Measurements from ENCODE around the gene MSANTD7.
"Not testable (repeated sequence)": the region's sequence is repeated elsewhere in the genome, so short reads cannot be mapped to it uniquely, and the experiment has no call there.

The MSANTD7 gene

GRCh38 chr10:14852236-14852635, 14.1 kb downstream of the MSANTD7 start:
- H3K27ac Mint-ChIP-seq: peak overlapping the region in 1 of 2 donors; percentile 13
- H3K9me3 Mint-ChIP-seq: no peaks in the 10 kb centered on the region
- no peaks in the 10 kb centered on the region for H3K27me3 Mint-ChIP-seq
- ATAC-seq (replicated peaks) (no peak), DNase-seq (no peak)
- peaks cover 0 to 3% of the 10 kb centered on the region in 2 donors for H3K4me1 Mint-ChIP-seq (ENCODE audit: low read depth in 2 of 2)
- no peak overlapping the region for H3K4me3 Mint-ChIP-seq
- peaks cover 47% of the 10 kb centered on the region for H3K36me3 Mint-ChIP-seq (ENCODE audit: insufficient read depth)

- Mint-ChIP-seq H3K27me3 (no peaks in the 10 kb centered on the region), H3K4me1 (ENCODE audit: low read depth in 2 of 2) (peaks cover 3 to 9% of the 10 kb centered on the region in 2 donors), H3K4me3 (no peak overlapping the region), H3K36me3 (ENCODE audit: insufficient read depth) (peaks cover 54% of the 10 kb centered on the region), H3K9me3 (no peaks in the 10 kb centered on the region), H3K27ac (no peak overlapping the region)
- ATAC-seq (replicated peaks) (no peak), DNase-seq (no peak)
Measured at GRCh38 chr10:14855453-14855852, 17.3 kb downstream of the MSANTD7 start.

GRCh38 chr10:14858338-14858960, 20.3 kb downstream of the MSANTD7 start:
- no peaks in the 10 kb centered on the region for H3K9me3 Mint-ChIP-seq
- H3K27me3 Mint-ChIP-seq: no peaks in the 10 kb centered on the region
- H3K27ac Mint-ChIP-seq: peak overlapping the region; percentile 35 to 59
- H3K36me3 Mint-ChIP-seq (ENCODE audit: insufficient read depth): peaks cover 32% of the 10 kb centered on the region
- no peak for DNase-seq
- H3K4me1 Mint-ChIP-seq (ENCODE audit: low read depth in 2 of 2): peaks cover 4 to 11% of the 10 kb centered on the region in 2 donors
- ATAC-seq (replicated peaks): no peak
- no peak overlapping the region for H3K4me3 Mint-ChIP-seq

GRCh38 chr10:14859043-14859442, 20.9 kb downstream of the MSANTD7 start:
- H3K27ac Mint-ChIP-seq: peak overlapping the region; percentile 35 to 76
- H3K36me3 Mint-ChIP-seq (ENCODE audit: insufficient read depth): peaks cover 32% of the 10 kb centered on the region
- H3K4me1 Mint-ChIP-seq (ENCODE audit: low read depth in 2 of 2): peaks cover 4 to 11% of the 10 kb centered on the region in 2 donors
- no peaks in the 10 kb centered on the region for H3K9me3 Mint-ChIP-seq
- DNase-seq: no peak
- H3K27me3 Mint-ChIP-seq: no peaks in the 10 kb centered on the region
- ATAC-seq (replicated peaks): no peak
- no peak overlapping the region for H3K4me3 Mint-ChIP-seq

GRCh38 chr10:14859775-14860174, 21.7 kb downstream of the MSANTD7 start:
- Mint-ChIP-seq H3K9me3 (no peaks in the 10 kb centered on the region), H3K27ac (peak overlapping the region; percentile 76 to 86), H3K4me3 (no peak overlapping the region), H3K27me3 (no peaks in the 10 kb centered on the region), H3K4me1 (ENCODE audit: low read depth in 2 of 2) (peaks cover 4 to 11% of the 10 kb centered on the region in 2 donors), H3K36me3 (ENCODE audit: insufficient read depth) (peaks cover 26% of the 10 kb centered on the region)
- ATAC-seq (replicated peaks) (no peak), DNase-seq (no peak)

- peak overlapping the region; percentile 80 to 86 for H3K27ac Mint-ChIP-seq
- H3K4me3 Mint-ChIP-seq: no peak overlapping the region
Measured at GRCh38 chr10:14860791-14861190, 22.7 kb downstream of the MSANTD7 start.

GRCh38 chr10:14864466-14864865, 26.4 kb downstream of the MSANTD7 start:
- DNase-seq; H3K27me3 Mint-ChIP-seq; H3K4me1 Mint-ChIP-seq (ENCODE audit: low read depth in 2 of 2); H3K27ac Mint-ChIP-seq; ATAC-seq (replicated peaks); H3K4me3 Mint-ChIP-seq; H3K9me3 Mint-ChIP-seq: not testable (repeated sequence)
- peaks cover 25% of the 10 kb centered on the region for H3K36me3 Mint-ChIP-seq (ENCODE audit: insufficient read depth)

More at GRCh38 chr10:14860791-14861190, 22.7 kb downstream of the MSANTD7 start:
- ATAC-seq (replicated peaks) (no peak), DNase-seq (no peak)
- peaks cover 4 to 11% of the 10 kb centered on the region in 2 donors for H3K4me1 Mint-ChIP-seq (ENCODE audit: low read depth in 2 of 2)
- H3K9me3 Mint-ChIP-seq: no peaks in the 10 kb centered on the region
- H3K27me3 Mint-ChIP-seq: no peaks in the 10 kb centered on the region
- H3K36me3 Mint-ChIP-seq (ENCODE audit: insufficient read depth): peaks cover 19% of the 10 kb centered on the region

- DNase-seq; H3K9me3 Mint-ChIP-seq; H3K27ac Mint-ChIP-seq; H3K4me3 Mint-ChIP-seq; ATAC-seq (replicated peaks); H3K27me3 Mint-ChIP-seq; H3K4me1 Mint-ChIP-seq (ENCODE audit: low read depth in 2 of 2): not testable (repeated sequence)
- peaks cover 30% of the 10 kb centered on the region for H3K36me3 Mint-ChIP-seq (ENCODE audit: insufficient read depth)
Measured at GRCh38 chr10:14864871-14865270, 26.8 kb downstream of the MSANTD7 start.

- Mint-ChIP-seq H3K27me3 (no peaks in the 10 kb centered on the region), H3K4me3 (no peak overlapping the region), H3K4me1 (ENCODE audit: low read depth in 2 of 2) (peaks cover 11 to 16% of the 10 kb centered on the region in 2 donors), H3K27ac (no peak overlapping the region), H3K36me3 (ENCODE audit: insufficient read depth) (peaks cover 46% of the 10 kb centered on the region), H3K9me3 (no peaks in the 10 kb centered on the region)
- no peak for DNase-seq
- ATAC-seq (replicated peaks): no peak
Measured at GRCh38 chr10:14873090-14873760, 35.1 kb downstream of the MSANTD7 start.

GRCh38 chr10:14875941-14876340, 37.8 kb downstream of the MSANTD7 start:
- H3K36me3 Mint-ChIP-seq (ENCODE audit: insufficient read depth): peaks cover 28% of the 10 kb centered on the region
- DNase-seq (no peak), ATAC-seq (replicated peaks) (no peak)
- H3K9me3 Mint-ChIP-seq: no peaks in the 10 kb centered on the region
- H3K4me1 Mint-ChIP-seq (ENCODE audit: low read depth in 2 of 2): peaks cover 15 to 26% of the 10 kb centered on the region in 2 donors
- H3K27ac Mint-ChIP-seq: peak overlapping the region in 1 of 2 donors; percentile 32
- H3K27me3 Mint-ChIP-seq: no peaks in the 10 kb centered on the region
- no peak overlapping the region for H3K4me3 Mint-ChIP-seq

- Mint-ChIP-seq H3K36me3 (ENCODE audit: insufficient read depth) (peaks cover 21% of the 10 kb centered on the region), H3K4me3 (peak overlapping the region; percentile 92 to 95), H3K27me3 (no peaks in the 10 kb centered on the region), H3K9me3 (no peaks in the 10 kb centered on the region), H3K4me1 (ENCODE audit: low read depth in 2 of 2) (peaks cover 15 to 26% of the 10 kb centered on the region in 2 donors), H3K27ac (peak overlapping the region in 1 of 2 donors; percentile 32)
- ATAC-seq (replicated peaks) (no peak), DNase-seq (no peak)
Measured at GRCh38 chr10:14876764-14877163, 38.7 kb downstream of the MSANTD7 start.

GRCh38 chr10:14878266-14879123, 40.4 kb downstream of the MSANTD7 start, which contains the start of gene SUV39H2:
Gene SUV39H2 (plus strand): TSS chr10:14878866. CDS start chr10:14878889, 23 bp downstream.
- ATAC-seq (replicated peaks) (peak; percentile 88), DNase-seq (peak; percentile 84 to 88 (median 86))
- Mint-ChIP-seq H3K27ac (peak within 1 kb of the TSS; percentile 80 to 92), H3K4me1 (ENCODE audit: low read depth in 2 of 2) (peaks cover 17 to 30% of the 10 kb centered on the region in 2 donors), H3K9me3 (no peaks in the 10 kb centered on the region), H3K27me3 (no peaks in the 10 kb centered on the region), H3K36me3 (ENCODE audit: insufficient read depth) (peaks cover 19% of the 10 kb centered on the region), H3K4me3 (peak within 1 kb of the TSS; percentile 92 to 95)

Data from effector memory CD8-positive, alpha-beta T cell (primary cell).